HG02981 (cell line): Measurements from ENCODE around the gene PLD3.
A peak's percentile ranks its signal among the peaks of the same experiment; 100 is the strongest.

Experiments used
- ATAC-seq: cut with Tn5 transposase; IDR thresholded peaks from one replicate; pipeline ENCODE4 v1.9.1; 2021; ENCODE audit warnings: mild to moderate bottlenecking, moderate library complexity; ENCODE audit not compliant: unreplicated experiment

The PLD3 gene

GRCh38 chr19:40348125-40348913 is at the start of gene PLD3, which contains the start of gene C19orf47:
Gene PLD3, plus strand, starts transcription at chr19:40348695. Its CDS starts 17,789 bp downstream, at chr19:40366484.
Gene C19orf47, minus strand, starts transcription at chr19:40348397. Its CDS starts 6,540 bp downstream, at chr19:40341857.
- peak; percentile 92 for ATAC-seq

GRCh38 chr19:40300668-40301067 is 47.8 kb upstream of the PLD3 start:
- ATAC-seq, result no peak

- ATAC-seq, result no peak
Observed at GRCh38 chr19:40302224-40303011, 46.1 kb upstream of the PLD3 start.

GRCh38 chr19:40303765-40304164 is 44.7 kb upstream of the PLD3 start:
- no peak for ATAC-seq

GRCh38 chr19:40304306-40304705 is 44.2 kb upstream of the PLD3 start:
- no peak for ATAC-seq

GRCh38 chr19:40305403-40305802 is 43.1 kb upstream of the PLD3 start:
- ATAC-seq, result no peak

- ATAC-seq, result no peak
Observed at GRCh38 chr19:40309666-40310065, 38.8 kb upstream of the PLD3 start.

GRCh38 chr19:40312533-40312932 is 36.0 kb upstream of the PLD3 start:
- ATAC-seq, result no peak

- no peak for ATAC-seq
Observed at GRCh38 chr19:40313229-40313983, 35.1 kb upstream of the PLD3 start.

GRCh38 chr19:40314656-40315055 is 33.8 kb upstream of the PLD3 start:
- ATAC-seq, result no peak

- ATAC-seq, result no peak
Observed at GRCh38 chr19:40315812-40316470, 32.6 kb upstream of the PLD3 start.

GRCh38 chr19:40317338-40317737 is 31.2 kb upstream of the PLD3 start:
- ATAC-seq, result no peak

GRCh38 chr19:40320558-40320935 is 27.9 kb upstream of the PLD3 start:
- no peak for ATAC-seq

GRCh38 chr19:40321076-40321475 is 27.4 kb upstream of the PLD3 start:
- no peak for ATAC-seq

GRCh38 chr19:40321566-40322270 is 26.8 kb upstream of the PLD3 start:
- ATAC-seq, result no peak

GRCh38 chr19:40322271-40322610 is 26.3 kb upstream of the PLD3 start:
- no peak for ATAC-seq

- no peak for ATAC-seq
Observed at GRCh38 chr19:40322951-40323615, 25.4 kb upstream of the PLD3 start.

- ATAC-seq, result no peak
Observed at GRCh38 chr19:40323705-40324104, 24.8 kb upstream of the PLD3 start.

- no peak for ATAC-seq
Observed at GRCh38 chr19:40326201-40326600, 22.3 kb upstream of the PLD3 start.

- no peak for ATAC-seq
Observed at GRCh38 chr19:40331052-40331451, 17.4 kb upstream of the PLD3 start.
